NCI-H460 (cell line): ENCODE results near the gene CDH23. TPM values are rescaled to one million over a fixed set of nuclear protein-coding genes. Genes with fewer than 3 reads are reported as not detected.

Experiments
- DNase-seq: peaks from one replicate; pipeline ENCODE4 v3.0.0-alpha.2; 2016; ENCODE audit warnings: low read depth; ENCODE audit errors: extremely low read depth
- total RNA-seq: library from RNA; depleted of rRNA; stranded (reverse); fragments of >200 nt; shearing (Covaris generic); gene quantifications from 2 replicates; pipeline ENCODE4 v1.2.3, GENCODE V29; 2014

Gene CDH23
- total RNA-seq, 1 experiment from 2014 or later = under 0.01 TPM

DNA sequence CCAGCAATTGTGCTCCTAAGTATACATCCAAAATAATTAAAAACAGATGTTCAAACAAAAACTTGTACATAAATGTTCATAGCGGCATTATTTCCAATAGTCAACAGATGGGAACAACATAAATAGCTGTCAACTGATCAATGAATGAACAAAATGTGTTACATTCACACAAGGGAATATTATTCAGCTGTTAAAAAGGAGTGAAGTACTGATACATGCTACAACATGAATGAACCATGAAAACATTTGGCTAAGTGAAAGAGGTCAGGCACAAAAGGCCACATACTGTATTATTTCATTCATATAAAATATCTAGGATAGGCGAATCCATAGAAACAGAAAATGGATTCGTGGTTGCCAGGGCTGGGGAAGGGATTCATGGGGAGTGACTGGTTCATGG lies 109.1 kb downstream of the CDH23 start:
- no peak for DNase-seq

DNA sequence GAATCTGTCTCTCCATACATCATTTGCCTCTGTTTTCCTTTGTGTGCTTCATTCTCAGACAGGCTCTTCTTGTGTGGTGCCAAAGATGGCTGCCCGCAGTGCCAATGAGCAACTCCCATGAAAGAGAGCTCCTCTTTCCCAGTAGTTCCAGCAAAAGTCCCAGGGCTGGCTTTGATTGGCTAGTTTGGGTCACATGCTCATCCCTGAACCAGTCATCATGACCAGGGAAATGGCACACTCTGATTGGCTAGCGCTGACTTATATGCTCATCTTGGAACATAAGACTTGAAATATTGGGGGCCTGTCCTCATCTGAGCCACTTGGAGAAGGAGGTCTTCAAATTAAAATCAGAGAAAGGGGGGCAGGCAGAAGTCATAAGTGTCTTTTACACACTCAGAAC lies 112.7 kb downstream of the CDH23 start:
- DNase-seq = no peak

DNA sequence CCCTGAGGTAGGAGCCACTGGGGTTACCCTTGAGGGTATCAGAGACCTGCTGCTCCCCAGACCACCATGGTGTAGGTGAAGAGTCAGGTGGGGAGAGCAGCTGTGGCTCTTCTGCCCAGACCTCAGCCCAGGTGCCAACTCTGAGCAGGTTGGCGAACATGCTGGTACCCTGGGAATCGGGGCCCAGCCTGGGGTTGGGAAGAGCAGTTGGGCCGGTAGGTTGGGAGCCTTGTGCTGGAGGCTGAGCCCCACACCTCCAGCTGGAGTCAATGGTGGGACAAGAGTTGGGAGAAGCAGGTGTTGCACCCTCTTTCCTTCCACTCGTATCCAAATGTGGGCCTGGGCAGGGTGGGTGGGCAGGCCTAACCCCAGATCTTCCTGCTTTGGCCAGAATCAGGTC lies 114.5 kb downstream of the CDH23 start:
- DNase-seq = no peak

DNA sequence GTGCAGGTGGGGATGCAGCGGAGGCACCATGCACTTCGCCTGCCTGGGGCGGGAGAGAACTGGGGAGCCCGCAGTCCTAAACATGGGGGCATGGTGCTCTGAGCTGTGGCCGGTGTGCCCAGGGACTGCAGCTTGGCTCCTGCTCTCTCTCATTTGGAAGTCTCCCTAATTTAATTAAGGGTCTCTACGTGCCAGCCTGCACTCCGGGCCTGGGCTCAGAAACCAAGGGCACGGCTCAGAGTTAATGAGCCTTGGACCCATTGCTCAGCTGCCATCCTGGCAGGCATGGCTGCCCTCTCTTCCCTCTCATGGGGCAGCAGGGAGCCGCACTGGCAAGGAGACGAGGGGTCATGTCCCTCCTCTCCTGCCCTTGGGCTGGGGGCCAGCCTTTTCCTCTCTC lies 115.6 kb downstream of the CDH23 start:
- DNase-seq = no peak

DNA sequence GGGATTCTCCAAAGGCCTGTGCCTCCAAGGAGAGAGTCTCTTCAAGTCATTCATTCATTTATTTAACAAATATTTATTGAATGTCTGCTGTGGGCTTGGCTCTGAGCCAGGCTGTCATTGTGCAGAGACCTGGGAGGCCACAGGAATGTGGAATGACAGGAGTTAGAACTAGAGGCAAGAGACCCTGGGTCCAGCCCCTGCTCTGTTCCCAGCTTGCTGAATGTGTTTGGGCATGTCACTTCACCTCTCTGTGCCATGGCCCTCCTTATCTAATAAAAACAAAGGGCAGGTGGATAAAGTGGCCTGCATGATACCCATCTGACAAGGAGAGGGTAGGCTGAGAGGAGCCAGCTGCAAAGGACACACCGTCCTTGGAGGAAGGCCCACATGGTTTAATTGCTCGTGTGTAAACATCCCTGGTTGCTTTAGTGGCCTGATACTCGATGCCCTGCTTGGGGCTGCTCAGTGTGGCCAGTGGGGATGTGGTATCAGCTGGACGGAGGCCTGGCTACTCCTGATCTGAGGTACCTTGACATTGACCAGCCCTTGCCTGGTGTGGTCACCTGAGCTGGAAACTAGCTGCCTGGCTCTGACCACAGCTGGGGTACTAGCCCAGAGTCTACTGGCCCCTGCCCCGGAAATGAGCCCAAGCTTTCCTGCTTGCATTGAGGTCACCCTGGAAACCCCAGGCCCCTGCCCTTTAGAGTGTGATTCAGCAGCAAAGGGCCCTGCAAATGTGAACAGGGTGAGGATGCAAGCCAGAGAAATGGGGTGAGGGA lies 116.2 kb downstream of the CDH23 start:
- DNase-seq = no peak

DNA sequence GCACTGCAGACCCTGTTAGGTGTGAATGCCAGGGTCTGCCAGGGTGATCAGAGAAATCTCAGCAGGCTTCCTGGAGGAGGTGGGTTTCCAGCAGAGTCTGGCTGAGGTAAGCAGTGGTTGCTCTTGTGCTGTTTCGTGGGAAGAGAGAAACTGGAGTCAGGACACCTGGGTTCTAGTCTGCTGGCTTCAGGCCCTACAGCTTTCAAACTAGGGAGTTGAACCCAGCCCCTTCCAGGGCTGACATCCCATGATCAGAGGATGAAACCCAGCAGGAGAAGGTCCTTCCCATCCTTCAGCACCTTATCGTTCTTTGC lies 116.8 kb downstream of the CDH23 start:
- DNase-seq = no peak

DNA sequence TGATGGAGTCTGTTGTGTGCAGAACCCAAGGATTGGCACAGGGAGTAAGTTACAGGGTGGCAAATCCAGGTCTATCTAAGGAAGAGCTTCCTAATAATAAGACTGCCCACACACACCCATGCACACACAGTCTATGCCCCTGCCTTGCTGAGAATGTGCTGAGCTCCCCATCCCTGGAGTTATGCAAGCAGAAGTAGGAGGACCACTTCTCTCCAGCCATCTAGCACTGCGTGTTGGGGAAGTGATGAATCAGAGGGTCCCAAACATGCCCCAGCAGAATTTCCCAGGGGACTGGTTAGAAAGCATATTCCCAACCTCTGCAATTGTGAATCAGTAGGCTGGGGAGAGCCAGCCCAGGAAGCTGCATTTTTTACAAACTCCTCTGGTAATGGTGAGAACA lies 117.2 kb downstream of the CDH23 start:
- DNase-seq = no peak

DNA sequence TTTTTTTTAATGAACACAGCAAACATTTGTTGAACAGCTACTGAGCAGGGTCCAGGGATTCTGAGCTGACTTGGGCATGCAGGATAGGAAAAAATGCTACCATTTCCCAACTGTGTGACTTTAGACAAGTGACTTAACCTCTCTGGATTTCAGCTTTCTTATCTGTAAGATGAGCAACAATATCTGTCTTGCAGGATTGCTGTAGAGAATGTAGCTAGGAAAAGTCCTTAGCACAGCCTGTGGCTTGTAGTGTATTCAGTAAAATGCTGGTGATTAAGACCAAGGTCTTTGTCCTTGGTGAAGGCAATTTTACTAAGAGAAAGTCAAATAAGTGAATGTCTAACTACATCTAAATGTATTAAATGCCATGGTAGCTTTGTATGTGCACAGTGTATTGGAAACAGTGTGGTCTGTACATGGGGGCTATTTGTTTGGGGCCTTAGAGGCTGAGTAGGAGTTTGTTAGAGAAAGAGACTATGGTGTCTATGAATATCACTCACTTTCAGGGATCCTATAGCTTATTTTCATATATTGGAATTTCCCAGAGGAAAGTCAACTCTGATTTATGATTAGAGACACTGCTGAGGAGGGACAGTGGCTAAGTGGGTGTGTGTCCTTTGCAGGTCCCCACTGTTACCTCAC lies 118.9 kb downstream of the CDH23 start:
- DNase-seq = no peak

DNA sequence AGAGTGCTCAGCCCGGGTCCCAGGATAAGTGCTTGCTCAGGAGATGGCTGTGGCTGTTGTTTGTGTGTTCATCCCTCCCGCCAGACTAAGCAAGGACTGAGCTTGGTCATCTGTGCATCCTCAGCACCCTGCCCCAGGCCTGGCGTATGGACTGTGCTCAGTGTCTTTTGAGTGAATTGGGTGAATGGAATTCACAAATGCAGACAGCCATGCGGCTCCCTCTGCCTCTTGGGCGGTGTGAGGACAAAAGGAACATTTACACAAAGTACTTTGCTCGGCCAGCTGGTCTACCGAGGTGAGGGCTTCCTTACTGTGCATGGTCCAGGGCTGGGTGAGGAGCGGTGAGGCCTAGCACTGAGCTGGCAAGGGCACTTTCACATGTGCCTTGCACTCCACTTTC lies 120.2 kb downstream of the CDH23 start:
- DNase-seq = no peak

DNA sequence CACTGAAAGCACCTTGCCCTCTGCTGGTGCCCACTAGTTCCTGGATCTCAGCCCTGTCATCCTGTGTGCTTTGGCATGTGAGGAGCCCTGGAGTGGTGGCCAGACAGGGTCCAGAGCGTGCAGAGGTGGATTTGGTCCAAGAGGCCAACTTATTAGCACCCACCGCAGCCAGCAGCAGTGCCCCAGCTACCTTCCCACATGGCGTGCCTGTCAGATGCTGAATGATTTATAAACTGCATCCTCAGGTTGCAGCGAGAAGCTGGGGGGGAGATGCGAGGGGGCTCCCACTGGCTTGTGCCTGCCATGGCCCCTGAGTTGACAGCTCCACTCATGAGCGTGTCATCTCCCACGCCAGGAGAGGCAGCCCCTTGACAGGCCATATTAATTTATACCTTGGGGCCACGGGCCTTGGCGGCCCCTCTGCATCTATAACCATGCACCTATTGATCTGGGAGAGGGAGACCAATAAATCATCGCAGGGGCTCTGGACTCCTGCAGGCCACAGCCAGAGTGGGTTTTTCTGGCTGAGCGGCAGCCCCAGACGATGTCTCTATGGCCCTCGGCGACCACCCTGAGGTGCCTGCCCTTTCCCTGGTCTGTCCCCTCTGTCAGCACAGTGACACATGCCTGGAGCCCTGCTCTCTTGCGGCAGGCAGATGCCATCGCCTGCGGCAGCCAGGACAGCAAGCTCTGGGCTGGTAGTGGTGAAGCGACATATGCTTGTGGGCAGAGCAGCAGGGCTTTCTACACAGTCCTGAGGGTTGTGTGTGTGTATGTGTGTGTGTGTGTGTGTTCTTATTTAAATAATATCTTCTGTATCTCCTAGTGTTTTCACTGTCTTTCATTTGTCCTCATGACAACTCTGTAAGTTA lies 120.8 kb downstream of the CDH23 start:
- no peak for DNase-seq

DNA sequence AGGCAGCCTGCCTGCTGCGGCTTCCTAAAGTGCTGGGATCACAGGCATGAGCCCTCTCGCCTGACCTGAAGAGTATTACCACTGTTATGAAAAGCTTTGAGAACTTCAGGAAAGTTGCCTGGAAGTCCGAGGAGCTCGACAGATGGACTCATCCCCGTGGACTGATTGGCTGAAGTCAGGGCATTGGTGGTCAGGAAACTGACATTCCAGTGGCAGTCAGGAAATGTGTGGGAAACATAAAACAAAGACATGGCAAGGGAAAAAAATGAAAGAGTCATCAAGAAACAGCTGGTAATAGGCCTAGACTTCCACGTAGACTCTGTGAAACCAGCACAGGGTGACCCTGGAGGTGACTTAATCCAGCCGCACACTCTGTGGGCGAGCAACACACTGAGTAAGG lies 123.3 kb downstream of the CDH23 start:
- DNase-seq = no peak

DNA sequence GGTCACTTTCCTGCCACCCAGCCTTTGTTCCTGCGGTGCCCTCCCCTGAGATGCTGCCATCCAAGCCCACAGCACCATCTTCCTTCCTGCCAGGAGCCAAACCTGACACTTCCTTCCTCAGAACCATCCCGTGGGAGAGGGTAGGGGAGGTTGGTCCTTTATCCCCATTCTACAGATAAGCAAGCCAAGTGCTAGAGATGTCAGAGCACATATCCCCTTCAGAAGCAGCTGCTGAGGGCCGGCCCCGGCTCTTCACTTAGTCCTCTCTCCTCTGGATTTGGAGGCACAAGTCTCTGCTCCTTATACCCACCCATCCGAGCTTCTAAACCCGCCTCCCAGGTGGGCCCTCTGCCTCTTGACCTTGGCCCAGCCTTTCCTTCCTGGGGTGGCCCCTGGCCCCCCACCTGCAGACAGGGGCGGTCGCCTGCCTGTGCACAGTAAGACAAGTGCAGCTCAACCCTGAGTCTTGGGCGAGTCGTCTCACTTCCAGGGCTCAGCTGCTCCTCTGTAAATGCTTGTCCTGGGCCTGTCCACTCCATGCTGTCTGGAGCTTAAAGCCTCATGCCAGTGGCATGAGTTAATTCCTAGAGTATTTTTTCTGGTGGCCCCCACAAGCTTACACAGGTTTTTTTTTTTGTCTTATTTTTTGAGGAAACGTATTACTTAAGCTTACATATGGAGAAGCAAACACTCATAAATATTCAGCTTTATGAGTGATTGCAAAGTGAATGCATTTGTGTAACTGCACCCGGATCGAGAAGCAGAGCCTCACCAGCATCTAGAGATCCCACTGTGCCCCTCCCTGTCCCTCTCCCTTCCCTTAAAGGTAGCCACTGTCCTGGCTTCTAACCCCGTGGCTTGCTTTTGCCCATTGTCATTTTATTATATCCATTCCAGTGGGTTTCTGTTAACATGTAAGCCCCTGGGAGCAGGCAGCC lies 125.1 kb downstream of the CDH23 start:
- DNase-seq = no peak

DNA sequence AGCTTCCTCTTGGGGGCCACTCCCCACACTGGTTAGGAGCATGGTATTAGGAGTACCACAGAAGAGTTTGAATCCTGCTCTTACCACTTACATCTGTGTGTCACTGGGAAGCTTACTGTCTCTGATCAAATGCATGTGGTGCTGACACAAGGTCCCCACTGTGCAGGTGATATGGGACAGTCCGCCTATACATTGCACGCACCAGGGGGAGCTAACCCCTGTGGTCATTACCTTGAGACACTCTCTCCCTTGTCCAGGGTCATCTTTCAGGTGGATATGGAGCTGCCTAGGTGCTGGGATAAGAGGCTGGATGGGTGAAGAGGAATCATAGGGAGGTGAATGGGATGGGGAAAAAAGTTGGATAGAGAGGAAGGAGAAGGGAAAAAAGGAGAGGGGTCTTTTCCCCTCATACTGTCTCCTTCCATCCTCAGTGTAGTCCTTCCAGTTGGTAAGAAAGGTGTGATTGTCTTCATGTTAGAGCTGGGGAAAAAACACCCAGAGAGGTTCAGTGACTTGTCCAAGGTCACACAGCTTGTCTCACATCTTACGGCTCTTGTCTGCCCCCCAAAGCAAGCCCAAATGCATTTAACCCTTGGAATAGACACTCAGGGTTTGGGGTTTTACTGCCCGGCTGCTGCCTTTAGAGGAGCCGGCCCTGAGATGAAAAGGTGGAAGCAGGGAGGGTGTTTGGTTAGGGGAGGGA lies 125.9 kb downstream of the CDH23 start:
- DNase-seq = no peak

DNA sequence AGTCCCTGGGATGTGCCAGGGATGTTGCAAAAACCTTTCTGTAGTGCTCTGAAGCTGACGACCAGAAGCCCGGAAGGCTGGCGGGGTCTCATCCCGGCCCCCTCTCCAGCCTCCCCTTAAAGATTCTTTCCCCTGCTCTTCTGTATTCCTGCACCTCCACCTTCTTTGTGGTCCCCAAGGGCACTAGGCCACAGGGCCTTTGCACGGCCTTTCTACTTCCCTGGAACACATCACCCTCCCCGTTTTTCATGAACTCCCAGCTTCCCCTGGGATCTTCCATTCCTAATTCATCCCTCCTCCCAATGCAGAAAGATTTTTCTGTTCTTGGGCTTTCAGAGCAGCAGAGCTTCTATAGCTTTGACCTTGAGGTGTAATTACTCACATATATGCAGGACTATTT lies 127.0 kb downstream of the CDH23 start:
- no peak for DNase-seq

DNA sequence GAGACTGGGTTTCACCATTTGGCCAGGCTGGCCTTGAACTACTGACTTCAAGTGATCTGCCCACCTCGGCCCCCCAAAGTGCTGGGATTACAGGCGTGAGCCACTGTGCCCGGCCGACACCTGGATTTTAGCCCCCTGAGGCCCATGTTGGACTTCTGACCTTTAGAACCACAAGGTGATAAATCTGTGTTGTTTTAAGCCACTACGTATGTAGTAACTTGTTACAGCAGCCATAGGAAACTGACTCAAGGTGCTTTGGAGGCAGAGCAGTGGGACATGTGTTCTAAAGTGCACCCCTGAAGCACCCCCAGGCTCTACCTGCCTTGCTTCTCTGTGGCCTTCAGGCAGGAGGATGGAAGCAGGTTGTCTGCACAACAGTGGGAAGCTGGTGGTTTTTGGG lies 128.4 kb downstream of the CDH23 start:
- no peak for DNase-seq

DNA sequence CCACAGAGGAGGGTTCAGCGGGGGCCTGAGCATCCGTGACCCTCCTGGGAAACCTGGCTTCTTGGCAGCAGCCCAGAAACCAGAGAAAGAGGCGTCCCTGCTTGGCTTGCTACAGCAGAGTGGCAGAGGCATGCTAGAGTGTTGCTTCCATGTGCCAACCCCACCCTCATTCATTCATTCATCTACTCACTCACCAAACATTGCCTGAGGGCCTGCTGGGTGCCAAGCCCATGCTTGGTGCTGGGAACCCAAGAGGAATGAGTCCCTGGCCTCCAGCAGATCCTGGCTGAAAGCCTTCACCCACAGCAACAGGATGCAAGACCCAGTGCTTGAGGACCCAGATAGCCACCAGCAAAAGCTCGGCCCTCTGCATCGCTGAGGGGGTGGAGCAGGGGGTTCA lies 129.0 kb downstream of the CDH23 start:
- no peak for DNase-seq

DNA sequence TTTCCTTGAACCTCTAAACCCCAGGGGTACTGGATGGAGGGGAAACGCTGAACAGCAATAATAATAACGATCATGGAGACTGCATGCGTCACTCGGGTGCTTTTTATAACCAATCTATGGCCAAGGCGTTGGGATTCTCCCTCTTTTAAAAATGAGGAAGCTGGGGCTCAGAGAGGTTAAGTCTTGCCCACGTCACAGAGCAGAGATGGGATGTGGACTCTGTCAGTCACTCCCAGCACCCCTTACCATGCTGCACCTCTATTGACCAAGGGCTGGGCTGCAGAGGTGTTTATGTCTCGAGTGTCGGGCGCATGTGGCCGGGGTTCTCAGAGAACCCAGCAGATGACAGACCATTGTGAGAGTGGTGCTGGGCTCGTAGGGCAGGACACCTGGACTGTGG lies 129.9 kb downstream of the CDH23 start:
- DNase-seq = no peak

DNA sequence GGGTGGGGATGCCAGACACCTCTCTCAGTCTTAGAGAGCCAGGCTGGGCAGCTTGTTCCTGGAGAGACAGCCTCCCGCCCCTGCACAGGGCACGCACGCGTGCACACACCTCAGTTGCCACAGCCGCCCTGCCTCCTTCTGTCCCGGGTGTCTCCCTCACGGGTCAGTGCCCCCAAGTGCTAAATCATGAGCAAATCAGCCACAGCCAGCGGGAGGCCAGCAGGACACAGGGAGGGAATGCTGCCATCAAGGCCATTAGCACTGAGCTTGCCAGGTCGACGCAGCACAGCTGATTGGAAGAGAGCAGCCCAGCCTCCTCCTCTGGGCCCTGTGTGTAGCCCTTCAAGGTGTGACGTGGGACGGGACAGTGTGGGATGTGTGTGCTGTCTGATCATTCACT lies 130.4 kb downstream of the CDH23 start:
- no peak for DNase-seq

DNA sequence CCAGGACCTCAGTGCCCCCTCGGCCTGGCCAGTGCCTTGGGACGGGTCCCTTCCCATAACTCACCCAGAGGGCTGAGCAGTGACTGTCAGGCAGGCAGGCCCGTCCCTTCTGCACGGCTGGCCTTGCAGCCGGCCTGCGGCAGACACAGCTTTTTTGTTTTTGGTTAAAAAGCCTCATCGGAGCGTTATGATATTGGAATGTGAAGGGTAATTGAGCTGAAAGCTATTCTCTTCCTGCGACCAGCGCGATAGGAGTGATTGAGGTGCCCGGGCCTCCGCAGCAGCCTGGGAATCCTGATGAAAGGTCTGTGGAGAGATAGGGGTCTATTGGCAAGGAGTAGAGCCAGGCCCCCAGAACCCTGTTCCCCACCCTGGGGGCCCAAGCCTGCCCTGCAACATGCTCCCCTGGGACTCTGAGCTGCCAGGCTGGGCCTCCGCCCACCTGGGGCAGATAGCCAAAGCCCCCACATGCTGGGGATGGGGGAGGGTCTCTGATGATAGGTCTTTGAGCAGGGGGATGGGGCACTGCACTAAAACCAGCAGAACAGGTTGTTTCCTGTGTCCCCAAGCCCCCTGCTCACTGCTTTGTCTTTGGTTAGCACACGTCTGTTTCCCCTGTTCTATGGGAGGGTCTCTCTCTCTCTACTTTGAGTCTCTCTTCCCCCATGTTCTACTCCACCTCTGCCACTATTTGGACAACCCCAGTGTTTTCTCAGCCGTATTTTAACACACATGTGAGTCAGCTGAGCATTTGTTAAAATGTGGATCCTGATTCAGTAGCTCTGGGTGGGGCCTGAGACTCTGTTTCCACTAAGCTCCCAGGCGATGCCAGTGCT lies 131.9 kb downstream of the CDH23 start:
- DNase-seq = no peak
